Skin of body (tissue), 2 donors: ENCODE measurements around the gene SDCCAG8. TPM values are rescaled to one million over a fixed set of nuclear protein-coding genes. Genes with fewer than 3 reads are reported as not detected.
"Not testable (repeated sequence)": the region's sequence is repeated elsewhere in the genome, so short reads cannot be mapped to it uniquely, and the experiment has no call there.

Experiments used
- DNase-seq: peaks from one replicate; lab custom pipeline; 2025; lab: John Stamatoyannopoulos, UW
- total RNA-seq: library from RNA; depleted of rRNA; stranded (reverse); fragments of >200 nt; gene quantifications from one replicate; pipeline ENCODE4 v1.2.3, GENCODE V29; 2014

The SDCCAG8 gene
- total RNA-seq, 1 donor from 2014 or later, result 55.0 TPM

DNA sequence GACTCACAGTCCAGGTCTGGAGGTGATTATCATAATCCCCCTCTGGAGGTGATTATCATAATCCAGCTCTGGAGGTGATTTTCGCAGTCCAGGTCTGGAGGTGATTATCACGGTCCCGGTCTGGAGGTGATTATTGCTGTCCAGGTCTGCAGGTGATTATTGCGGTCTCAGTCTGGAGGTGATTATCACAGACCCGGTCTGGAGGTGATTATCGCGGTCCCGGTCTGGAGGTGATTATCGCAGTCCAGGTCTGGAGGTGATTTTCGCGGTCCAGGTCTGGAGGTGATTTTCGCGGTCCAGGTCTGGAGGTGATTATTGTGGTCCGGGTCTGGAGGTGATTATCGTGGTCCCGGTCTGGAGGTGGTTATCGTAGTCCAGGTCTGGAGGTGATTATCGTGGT lies 76.6 kb downstream of the SDCCAG8 start:
- no peak for DNase-seq

- no peak for DNase-seq
These were observed 79.5 kb downstream of the SDCCAG8 start for GRCh38 chr1:243335292-243335691.

- no peak for DNase-seq
These were observed 80.3 kb downstream of the SDCCAG8 start for GRCh38 chr1:243336163-243336562.

DNA sequence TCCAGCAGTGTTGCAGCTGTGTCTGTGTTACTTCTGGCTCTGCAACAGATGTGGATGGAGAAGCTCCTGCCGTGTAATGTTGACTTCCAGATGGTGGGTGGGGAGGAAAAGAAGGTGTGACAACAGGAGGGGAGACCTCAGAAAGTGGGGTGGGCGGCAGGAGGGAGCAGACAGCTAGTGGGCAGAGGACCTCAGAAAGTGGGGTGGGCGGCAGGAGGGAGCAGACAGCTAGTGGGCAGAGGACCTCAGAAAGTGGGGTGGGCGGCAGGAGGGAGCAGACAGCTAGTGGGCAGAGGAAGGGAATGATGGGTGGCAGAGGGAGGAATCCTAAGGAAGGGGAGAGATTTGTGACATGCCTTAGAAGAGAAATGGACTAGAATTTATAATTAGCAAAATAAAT lies 83.0 kb downstream of the SDCCAG8 start:
- not testable (repeated sequence) for DNase-seq

DNA sequence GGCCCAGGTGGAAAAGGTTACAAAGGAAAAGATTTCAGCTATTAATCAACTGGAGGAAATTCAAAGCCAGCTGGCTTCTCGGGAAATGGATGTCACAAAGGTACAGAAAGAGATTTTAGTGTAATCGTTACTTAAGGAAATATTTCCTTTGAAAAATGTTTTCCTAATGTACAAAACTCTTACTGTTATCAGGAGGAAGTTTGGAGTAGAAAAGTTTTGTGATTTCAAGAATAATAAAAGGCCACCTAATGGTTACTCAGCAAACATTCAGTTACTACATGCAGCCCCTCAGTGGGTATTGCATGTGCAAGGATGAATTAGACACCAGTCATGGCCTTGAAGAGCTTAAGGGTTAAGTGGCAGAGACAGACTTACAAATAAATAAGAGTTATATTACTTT lies 85.2 kb downstream of the SDCCAG8 start:
- DNase-seq, result no peak

DNA sequence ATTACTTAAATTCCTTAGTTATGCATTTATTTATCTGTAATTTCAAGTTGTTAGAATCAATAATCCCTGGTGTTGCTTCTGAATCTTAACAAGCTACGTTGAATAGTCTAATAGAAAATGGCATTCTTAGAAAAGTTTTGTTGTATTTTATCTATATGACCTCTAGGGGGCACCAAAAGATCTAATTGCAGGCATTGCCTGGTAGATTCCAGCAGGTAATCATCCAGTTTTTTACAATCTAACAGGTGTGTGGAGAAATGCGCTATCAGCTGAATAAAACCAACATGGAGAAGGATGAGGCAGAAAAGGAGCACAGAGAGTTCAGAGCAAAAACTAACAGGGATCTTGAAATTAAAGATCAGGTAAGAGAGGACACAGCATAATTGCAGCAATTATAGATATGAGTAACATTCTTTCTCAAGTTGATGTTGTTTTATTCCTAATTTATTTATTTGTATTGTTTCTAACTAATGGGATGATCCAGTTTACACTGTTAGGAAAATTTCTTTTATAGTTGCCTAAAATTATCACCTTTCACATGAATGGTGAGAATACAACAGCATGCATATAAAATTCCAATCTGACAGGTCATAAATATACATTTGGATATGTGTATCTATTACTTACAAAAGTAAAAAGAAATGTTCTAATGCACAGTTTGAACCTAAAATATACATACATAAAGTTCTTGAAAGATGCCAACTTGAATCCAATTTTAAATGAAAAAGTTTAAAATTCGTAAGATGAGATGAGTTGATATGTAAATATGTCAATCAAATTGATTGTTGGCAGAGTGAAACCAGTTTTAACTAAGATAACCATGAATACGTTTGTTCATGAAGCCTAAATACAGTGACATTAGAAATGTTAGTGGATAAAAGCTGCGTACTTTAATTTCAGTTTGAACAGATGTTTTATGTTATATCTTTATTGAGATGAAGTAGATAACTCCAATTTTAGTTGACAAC lies 88.4 kb downstream of the SDCCAG8 start:
- no peak for DNase-seq

DNA sequence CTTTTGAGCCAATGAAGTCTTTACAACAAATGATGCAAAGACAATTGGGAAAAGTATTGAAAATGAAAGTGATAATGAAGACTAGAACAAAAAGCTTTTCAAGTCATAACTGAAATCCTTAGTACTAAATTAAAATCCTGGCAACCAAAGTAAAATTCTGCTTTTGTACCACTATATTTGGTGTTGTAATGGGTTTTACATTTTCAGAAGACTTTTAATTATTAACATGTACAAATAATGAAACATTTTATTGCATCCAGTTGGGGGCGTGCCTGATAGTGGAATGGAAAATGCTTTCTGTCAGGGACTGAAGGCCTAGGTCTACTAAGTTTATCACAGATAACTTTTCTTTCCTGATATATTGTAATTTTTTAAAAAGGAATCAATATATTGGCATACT lies 89.4 kb downstream of the SDCCAG8 start:
- no peak for DNase-seq

DNA sequence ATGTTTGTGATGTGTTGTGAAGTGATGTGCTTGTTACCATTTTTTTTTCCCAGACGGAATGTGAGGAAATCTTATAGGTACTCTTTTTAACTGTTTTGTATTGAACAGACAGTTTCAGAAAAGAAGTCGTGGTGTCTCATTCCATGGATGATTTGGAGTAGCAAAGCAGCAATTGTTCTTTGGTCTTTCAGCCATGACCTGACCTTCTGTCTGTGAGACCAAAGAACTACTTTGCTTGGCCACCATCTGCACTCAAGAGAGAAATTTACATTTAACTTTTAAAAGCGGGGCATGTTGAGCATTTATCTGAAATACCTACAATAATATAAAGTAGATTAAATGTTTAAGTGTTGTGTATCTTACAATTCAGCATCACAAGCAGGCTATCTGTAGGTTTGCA lies 90.2 kb downstream of the SDCCAG8 start:
- no peak for DNase-seq

DNA sequence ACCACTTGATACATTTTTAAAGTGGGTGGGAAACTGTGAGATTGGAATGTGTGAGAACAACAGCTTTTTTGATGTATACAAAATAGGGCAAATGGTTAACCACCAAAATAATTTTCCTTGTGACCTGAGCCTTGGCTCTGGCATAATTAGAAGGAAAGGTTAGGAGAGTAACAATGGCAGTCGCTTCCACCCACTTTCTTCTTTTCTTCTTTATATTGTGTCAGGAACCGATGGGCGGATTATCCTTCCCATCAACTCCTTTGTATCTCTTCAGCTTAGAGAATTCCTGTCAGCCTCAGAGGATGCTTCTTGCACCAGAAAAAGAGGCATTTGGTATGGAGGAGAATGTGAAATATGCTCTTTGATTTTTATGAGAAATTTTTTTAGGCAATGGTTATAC lies 90.6 kb downstream of the SDCCAG8 start:
- no peak for DNase-seq

- DNase-seq, result no peak
These were observed 92.5 kb downstream of the SDCCAG8 start for GRCh38 chr1:243348331-243348730.

DNA sequence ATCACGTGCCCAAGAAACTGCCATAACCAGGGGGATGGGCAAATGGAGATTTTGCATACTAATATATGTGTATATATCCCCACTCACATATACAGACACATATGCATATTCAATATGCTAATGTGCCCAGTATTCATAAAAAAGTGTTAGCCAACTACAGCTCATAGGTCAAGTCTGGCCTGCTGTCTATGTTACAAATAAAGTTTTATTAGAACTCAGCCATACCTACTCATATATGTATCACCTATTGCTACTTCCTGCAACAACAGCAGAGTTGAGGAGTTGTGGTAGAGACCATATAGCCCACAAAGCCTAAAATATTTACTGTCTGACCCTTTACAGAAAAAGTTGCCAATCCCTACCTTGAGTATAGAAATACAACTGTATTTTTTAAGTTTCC lies 93.3 kb downstream of the SDCCAG8 start:
- DNase-seq, result no peak

DNA sequence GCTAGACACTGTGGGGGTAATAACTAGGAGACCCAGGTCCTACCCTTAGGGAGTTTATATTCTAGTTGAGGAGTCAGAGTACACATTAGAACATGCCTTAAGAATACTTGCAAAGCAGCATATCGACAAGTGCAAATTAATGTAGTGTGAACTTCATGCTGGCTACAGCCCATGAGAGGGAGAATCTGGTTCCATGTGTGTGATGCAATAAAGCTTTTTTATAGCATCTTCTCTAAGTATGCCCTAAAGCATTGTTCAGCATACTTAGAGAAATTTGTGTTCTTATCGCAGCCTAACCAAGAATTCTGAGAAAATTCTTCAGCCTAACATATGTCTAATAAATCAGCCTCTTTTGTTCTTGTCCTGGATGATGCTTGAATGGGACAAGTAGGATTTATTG lies 95.5 kb downstream of the SDCCAG8 start:
- DNase-seq, result no peak

DNA sequence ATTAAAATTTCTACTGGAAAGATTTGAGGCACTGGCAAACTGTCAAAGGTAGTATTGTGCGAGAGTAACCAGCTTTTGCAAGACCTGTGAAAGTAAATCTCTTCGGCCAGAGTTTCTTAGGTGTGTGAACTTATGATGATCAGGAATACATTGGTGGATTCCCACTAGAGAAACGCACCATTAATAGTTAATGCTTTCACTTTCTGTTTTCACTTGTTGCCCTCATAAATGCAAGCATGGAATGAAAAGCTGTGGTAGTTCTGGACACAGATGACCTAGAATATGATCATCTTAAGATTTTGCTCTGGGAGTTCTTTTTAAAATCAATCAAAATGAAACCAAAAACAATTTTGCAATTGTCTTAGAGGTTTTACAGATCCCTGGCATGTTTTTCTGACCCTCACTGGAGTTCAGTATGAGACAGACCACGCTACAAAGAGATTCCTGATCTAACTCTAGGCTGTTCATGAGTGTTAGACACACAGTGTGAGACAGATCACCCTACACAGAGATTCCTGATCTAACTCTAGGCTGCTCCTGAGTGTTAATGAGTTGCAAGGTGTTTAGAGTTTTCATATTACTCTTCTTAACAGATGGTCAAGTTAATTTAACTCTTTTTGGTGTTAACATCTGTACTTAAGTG lies 98.8 kb downstream of the SDCCAG8 start:
- DNase-seq, result no peak

- DNase-seq, result no peak
These were observed 108.0 kb downstream of the SDCCAG8 start for GRCh38 chr1:243363832-243364231.

DNA sequence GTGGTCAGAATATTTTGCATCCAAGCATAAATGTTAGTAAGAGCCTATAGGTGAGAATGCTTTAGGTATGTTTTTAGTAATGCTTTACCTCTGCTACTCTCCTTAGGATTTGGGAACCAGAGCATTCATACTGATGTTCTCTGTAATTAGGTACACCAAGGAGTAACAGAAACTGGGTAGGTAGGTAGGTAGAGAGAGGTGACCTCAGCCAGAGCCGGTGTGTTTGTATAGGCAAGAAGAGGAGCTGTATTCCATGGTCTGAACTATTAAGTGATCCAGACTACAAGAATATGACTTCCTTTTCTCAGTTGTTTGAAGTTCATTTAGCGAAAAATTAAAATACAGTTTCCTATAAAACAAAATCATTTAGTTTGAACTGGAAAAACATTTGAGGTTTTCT lies 108.5 kb downstream of the SDCCAG8 start:
- no peak for DNase-seq

GRCh38 chr1:243364866-243365265 lies 109.0 kb downstream of the SDCCAG8 start:
- no peak for DNase-seq

- no peak for DNase-seq
These were observed 111.5 kb downstream of the SDCCAG8 start for GRCh38 chr1:243367314-243367713.

DNA sequence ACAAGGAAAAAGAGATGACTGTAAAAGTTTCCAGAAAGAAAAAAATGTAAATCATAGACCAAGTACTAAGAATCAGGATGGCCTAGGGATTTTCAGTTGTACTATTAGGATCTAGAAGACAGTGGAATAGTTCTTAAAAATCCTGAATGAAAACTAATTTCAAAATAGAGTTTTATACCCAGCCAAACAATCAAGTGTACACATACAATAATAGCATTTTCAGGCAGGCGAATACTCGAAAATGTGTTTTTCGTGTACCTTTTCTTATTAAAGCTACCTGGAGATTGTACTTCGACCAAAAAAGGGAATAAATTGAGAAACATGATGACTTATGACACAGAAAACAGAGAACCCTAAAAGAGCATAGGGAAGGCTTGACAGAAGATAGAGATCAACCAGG lies 118.6 kb downstream of the SDCCAG8 start:
- no peak for DNase-seq

DNA sequence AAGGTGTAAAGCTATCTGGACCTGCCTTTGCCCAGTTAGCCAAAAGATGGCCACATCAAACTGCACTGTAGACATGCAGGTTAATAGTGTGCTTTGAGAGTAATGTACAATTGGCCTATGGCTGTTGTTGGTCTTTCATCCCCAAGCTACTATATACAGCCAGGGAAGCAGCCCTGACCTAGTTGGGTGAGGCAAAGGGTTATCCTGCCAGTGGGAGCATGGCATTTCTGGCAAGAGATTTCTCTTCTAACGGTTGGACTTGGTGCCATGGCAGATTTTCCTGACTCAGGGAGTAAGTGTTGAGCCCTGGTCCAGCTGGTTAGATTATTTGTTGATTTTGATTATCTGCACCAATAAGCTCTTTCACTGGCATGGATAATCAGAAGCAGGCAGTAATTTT lies 119.8 kb downstream of the SDCCAG8 start:
- no peak for DNase-seq

- DNase-seq, result no peak
These were observed 122.8 kb downstream of the SDCCAG8 start for GRCh38 chr1:243378669-243379068.

DNA sequence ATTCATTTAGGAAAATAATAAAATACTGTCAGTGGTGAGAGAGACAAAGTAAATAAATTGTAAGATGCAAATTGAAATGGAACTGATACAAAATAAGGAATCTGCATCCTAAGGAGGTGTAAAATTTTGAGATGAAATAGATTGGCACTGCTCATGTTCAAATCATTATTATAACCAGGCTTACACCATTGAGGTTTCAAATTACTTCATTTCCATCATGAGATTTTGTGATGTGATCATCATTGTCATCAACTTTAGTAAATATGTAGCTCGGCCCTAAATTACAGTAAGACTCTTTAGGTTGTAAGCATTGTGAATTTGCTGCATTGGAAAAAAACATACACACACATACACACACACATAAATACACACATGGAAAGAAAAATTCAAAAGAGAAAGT lies 123.4 kb downstream of the SDCCAG8 start:
- DNase-seq, result no peak

- no peak for DNase-seq
These were observed 123.9 kb downstream of the SDCCAG8 start for GRCh38 chr1:243379706-243380105.

GRCh38 chr1:243388276-243388675 lies 132.4 kb downstream of the SDCCAG8 start:
- no peak for DNase-seq
